ENCODE data around the gene KCP.

DNA sequence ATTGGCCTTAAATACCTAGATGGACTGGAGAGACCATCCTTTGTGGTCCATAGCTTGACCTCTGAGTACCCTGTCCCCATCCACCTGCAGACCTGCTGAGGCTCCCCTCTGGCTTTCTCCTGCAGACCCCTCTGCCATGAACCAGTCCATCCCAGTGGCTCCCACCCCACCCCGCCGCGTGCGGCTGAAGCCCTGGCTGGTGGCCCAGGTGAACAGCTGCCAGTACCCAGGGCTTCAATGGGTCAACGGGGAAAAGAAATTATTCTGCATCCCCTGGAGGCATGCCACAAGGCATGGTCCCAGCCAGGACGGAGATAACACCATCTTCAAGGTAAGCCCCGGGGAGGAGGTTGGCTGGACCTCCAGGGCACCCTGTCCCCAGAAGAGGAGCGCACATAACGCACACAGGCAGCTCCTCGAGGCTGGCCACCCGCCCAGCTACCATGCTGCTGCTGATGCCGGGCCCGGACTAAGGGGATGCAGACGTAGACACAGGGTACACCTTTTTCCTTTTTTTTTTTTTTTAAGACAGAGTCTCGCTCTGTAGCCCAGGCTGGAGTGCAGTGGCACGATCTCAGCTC lies 31.5 kb upstream of the KCP start:
- TF ChIP-seq, protein P1, sequence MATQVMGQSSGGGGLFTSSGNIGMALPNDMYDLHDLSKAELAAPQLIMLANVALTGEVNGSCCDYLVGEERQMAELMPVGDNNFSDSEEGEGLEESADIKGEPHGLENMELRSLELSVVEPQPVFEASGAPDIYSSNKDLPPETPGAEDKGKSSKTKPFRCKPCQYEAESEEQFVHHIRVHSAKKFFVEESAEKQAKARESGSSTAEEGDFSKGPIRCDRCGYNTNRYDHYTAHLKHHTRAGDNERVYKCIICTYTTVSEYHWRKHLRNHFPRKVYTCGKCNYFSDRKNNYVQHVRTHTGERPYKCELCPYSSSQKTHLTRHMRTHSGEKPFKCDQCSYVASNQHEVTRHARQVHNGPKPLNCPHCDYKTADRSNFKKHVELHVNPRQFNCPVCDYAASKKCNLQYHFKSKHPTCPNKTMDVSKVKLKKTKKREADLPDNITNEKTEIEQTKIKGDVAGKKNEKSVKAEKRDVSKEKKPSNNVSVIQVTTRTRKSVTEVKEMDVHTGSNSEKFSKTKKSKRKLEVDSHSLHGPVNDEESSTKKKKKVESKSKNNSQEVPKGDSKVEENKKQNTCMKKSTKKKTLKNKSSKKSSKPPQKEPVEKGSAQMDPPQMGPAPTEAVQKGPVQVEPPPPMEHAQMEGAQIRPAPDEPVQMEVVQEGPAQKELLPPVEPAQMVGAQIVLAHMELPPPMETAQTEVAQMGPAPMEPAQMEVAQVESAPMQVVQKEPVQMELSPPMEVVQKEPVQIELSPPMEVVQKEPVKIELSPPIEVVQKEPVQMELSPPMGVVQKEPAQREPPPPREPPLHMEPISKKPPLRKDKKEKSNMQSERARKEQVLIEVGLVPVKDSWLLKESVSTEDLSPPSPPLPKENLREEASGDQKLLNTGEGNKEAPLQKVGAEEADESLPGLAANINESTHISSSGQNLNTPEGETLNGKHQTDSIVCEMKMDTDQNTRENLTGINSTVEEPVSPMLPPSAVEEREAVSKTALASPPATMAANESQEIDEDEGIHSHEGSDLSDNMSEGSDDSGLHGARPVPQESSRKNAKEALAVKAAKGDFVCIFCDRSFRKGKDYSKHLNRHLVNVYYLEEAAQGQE (IDR thresholded peaks at IDR 0.05; ENCODE audit: borderline replicate concordance in 1 of 2, low read depth in 1 of 2, low read length in 2 of 2) = no peak
- TF ChIP-seq, protein P2, sequence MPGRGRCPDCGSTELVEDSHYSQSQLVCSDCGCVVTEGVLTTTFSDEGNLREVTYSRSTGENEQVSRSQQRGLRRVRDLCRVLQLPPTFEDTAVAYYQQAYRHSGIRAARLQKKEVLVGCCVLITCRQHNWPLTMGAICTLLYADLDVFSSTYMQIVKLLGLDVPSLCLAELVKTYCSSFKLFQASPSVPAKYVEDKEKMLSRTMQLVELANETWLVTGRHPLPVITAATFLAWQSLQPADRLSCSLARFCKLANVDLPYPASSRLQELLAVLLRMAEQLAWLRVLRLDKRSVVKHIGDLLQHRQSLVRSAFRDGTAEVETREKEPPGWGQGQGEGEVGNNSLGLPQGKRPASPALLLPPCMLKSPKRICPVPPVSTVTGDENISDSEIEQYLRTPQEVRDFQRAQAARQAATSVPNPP (CRISPR knock-in tag; IDR thresholded peaks at IDR 0.05) = no peak
- TF ChIP-seq TRIM24 (CRISPR knock-in tag; IDR thresholded peaks at IDR 0.05) (no peak), ZNF850 (CRISPR knock-in tag; conservative IDR thresholded peaks at IDR 0.05) (no peak), MXI1 (IDR thresholded peaks at IDR 0.05; ENCODE audit: borderline replicate concordance, low read depth, low read length) (no peak), ZNF782 (CRISPR knock-in tag; IDR thresholded peaks at IDR 0.05; ENCODE audit: borderline replicate concordance) (no peak), EZH2 (conservative IDR thresholded peaks at IDR 0.05; ENCODE audit: low read depth, low read length) (no peak), JUND (CRISPR knock-in tag; IDR thresholded peaks at IDR 0.05) (no peak)
- TF ChIP-seq, protein P3, sequence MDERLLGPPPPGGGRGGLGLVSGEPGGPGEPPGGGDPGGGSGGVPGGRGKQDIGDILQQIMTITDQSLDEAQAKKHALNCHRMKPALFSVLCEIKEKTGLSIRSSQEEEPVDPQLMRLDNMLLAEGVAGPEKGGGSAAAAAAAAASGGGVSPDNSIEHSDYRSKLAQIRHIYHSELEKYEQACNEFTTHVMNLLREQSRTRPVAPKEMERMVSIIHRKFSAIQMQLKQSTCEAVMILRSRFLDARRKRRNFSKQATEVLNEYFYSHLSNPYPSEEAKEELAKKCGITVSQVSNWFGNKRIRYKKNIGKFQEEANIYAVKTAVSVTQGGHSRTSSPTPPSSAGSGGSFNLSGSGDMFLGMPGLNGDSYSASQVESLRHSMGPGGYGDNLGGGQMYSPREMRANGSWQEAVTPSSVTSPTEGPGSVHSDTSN (CRISPR knock-in tag; IDR thresholded peaks at IDR 0.05) = no peak
- TF ChIP-seq, protein P4, sequence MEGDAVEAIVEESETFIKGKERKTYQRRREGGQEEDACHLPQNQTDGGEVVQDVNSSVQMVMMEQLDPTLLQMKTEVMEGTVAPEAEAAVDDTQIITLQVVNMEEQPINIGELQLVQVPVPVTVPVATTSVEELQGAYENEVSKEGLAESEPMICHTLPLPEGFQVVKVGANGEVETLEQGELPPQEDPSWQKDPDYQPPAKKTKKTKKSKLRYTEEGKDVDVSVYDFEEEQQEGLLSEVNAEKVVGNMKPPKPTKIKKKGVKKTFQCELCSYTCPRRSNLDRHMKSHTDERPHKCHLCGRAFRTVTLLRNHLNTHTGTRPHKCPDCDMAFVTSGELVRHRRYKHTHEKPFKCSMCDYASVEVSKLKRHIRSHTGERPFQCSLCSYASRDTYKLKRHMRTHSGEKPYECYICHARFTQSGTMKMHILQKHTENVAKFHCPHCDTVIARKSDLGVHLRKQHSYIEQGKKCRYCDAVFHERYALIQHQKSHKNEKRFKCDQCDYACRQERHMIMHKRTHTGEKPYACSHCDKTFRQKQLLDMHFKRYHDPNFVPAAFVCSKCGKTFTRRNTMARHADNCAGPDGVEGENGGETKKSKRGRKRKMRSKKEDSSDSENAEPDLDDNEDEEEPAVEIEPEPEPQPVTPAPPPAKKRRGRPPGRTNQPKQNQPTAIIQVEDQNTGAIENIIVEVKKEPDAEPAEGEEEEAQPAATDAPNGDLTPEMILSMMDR (CRISPR knock-in tag; IDR thresholded peaks at IDR 0.05) = no peak
- TF ChIP-seq, protein P5, sequence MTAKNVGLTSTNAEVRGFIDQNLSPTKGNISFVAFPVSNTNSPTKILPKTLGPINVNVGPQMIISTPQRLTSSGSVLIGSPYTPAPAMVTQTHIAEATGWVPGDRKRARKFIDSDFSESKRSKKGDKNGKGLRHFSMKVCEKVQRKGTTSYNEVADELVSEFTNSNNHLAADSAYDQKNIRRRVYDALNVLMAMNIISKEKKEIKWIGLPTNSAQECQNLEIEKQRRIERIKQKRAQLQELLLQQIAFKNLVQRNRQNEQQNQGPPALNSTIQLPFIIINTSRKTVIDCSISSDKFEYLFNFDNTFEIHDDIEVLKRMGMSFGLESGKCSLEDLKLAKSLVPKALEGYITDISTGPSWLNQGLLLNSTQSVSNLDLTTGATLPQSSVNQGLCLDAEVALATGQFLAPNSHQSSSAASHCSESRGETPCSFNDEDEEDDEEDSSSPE (CRISPR knock-in tag; IDR thresholded peaks at IDR 0.05) = no peak
